Caco-2 (cell line): Measurements from ENCODE around the gene UNC13C. TPM values are rescaled to one million over a fixed set of nuclear protein-coding genes. Genes with fewer than 3 reads are reported as not detected.

Experiments used
- BruUV-seq: library from RNA; stranded (reverse); fragments of 400-500 nt; replicated peaks from 2 replicates; lab custom pipeline; 2021; lab: Mats Ljungman, UMichigan
- CTCF ChIA-PET: fragments of 300-600 bp; sonication (Branson Sonifier 250); formaldehyde crosslinking; loops from one replicate; lab custom pipeline; 2022; ENCODE audit warnings: antibody characterized with exemption; lab: Charles Lee
- POLR2A ChIA-PET: fragments of 300-600 bp; sonication (Branson Sonifier 250); formaldehyde crosslinking; loops from one replicate; lab custom pipeline; 2022; ENCODE audit warnings: antibody characterized with exemption; lab: Charles Lee
- DNase-seq, 2 experiments: peaks; one replicate each; pipeline versions ENCODE4 v3.0.0 to v3.0.0-alpha.2; 2020 to 2022
- H3K27me3 ChIP-seq: replicated peaks from 2 replicates; pipeline ENCODE4 v1.6.0; 2011; ENCODE audit warnings: low read length; ENCODE audit not compliant: control insufficient read depth, insufficient read depth
- H3K36me3 ChIP-seq: 2 replicates; pipeline ENCODE4 v1.5.1; 2011; ENCODE audit warnings: low read length; ENCODE audit not compliant: control insufficient read depth, insufficient read depth
- H3K4me1 ChIP-seq: fragments of 250-450 bp; sonication (Bioruptor Pico); 2 replicates; pipeline ENCODE4 v1.5.1; 2020; ENCODE audit warnings: mild to moderate bottlenecking
- H3K4me3 ChIP-seq: 2 replicates; pipeline ENCODE4 v1.5.1; 2011; ENCODE audit warnings: low read depth, mild to moderate bottlenecking, control low read depth, low read length
- H3K9me3 ChIP-seq: fragments of 250-450 bp; sonication (Bioruptor Pico); 2 replicates; pipeline ENCODE4 v1.5.1; 2020; ENCODE audit warnings: mild to moderate bottlenecking, moderate library complexity
- H3K27ac Mint-ChIP-seq: one replicate; pipeline ENCODE4 v1.8.0; 2022; ENCODE audit warnings: mixed read lengths; ENCODE audit not compliant: unreplicated experiment
- H3K27me3 Mint-ChIP-seq: one replicate; pipeline ENCODE4 v1.8.0; 2022; ENCODE audit warnings: mixed read lengths; ENCODE audit not compliant: insufficient read depth, unreplicated experiment
- H3K36me3 Mint-ChIP-seq: one replicate; pipeline ENCODE4 v1.8.0; 2022; ENCODE audit warnings: mild to moderate bottlenecking, mixed read lengths; ENCODE audit not compliant: insufficient read depth, unreplicated experiment
- H3K4me1 Mint-ChIP-seq: one replicate; pipeline ENCODE4 v1.8.0; 2022; ENCODE audit warnings: low read depth, mixed read lengths; ENCODE audit not compliant: unreplicated experiment
- H3K4me3 Mint-ChIP-seq: one replicate; pipeline ENCODE4 v1.8.0; 2022; ENCODE audit warnings: mild to moderate bottlenecking, moderate library complexity, mixed read lengths; ENCODE audit not compliant: unreplicated experiment
- H3K9me3 Mint-ChIP-seq: one replicate; pipeline ENCODE4 v1.8.0; 2022; ENCODE audit warnings: mixed read lengths; ENCODE audit not compliant: unreplicated experiment
- intact Hi-C: fragments of 100-400 bp; cut with micrococcal nuclease; formaldehyde crosslinking; loops from one replicate; pipeline ENCODE4 v1.10.0; 2022; ENCODE audit not compliant: unreplicated experiment
- total RNA-seq: library from RNA; stranded (reverse); gene quantifications from 2 replicates; pipeline ENCODE4 v1.2.3, GENCODE V29; 2022
- TF ChIP-seq, protein P1 (sequence below), 2 experiments: fragments of 200-600 bp in 1 of 2; IDR thresholded peaks; 1 replicate in 1 of 2; 2 replicates in 1 of 2; pipeline versions ENCODE4 v1.5.1 to v1.8.0; 2011 to 2022; ENCODE audit warnings: antibody characterized with exemption in 1 of 2, control low read depth in 1 of 2, inconsistent platforms in 1 of 2, low read depth in 1 of 2, low read length in 1 of 2, mild to moderate bottlenecking in 1 of 2, moderate library complexity in 1 of 2; ENCODE audit not compliant: insufficient read depth in 1 of 2, severe bottlenecking in 1 of 2, unreplicated experiment in 1 of 2

The UNC13C gene
- total RNA-seq, 1 experiment from 2014 or later = 2.9 TPM

DNA sequence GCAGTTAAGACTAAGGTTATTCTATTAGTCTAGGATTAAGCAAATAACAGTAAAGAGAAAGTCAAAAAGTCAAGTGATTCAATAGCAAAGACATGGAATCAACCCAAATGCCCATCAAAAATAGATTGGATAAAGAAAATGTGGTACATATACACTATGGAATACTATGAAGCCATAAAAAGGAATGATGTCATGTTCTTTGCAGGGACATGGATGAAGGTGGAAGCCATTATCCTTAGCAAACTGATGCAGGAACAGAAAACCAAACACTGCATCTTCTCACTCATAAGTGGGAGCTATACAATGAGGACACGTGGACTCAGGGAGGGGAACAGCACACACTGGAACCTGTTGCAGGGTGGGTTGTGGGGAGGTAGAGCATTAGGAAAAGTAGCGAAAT lies 29.0 kb downstream of the UNC13C start:
- Histone ChIP-seq H3K4me3 (no peak overlapping the region), H3K36me3 (no peaks in the 10 kb centered on the region), H3K4me1 (no peaks in the 10 kb centered on the region), H3K9me3 (no peaks in the 10 kb centered on the region), H3K27me3 (no peaks in the 10 kb centered on the region)
- no peak overlapping the region for H3K4me3 Mint-ChIP-seq
- H3K36me3 Mint-ChIP-seq = peaks cover 4% of the 10 kb centered on the region
- intact Hi-C loops = no loop called here
- TF ChIP-seq, protein P1, sequence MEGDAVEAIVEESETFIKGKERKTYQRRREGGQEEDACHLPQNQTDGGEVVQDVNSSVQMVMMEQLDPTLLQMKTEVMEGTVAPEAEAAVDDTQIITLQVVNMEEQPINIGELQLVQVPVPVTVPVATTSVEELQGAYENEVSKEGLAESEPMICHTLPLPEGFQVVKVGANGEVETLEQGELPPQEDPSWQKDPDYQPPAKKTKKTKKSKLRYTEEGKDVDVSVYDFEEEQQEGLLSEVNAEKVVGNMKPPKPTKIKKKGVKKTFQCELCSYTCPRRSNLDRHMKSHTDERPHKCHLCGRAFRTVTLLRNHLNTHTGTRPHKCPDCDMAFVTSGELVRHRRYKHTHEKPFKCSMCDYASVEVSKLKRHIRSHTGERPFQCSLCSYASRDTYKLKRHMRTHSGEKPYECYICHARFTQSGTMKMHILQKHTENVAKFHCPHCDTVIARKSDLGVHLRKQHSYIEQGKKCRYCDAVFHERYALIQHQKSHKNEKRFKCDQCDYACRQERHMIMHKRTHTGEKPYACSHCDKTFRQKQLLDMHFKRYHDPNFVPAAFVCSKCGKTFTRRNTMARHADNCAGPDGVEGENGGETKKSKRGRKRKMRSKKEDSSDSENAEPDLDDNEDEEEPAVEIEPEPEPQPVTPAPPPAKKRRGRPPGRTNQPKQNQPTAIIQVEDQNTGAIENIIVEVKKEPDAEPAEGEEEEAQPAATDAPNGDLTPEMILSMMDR (IDR thresholded peaks at IDR 0.05; ENCODE audit: insufficient read depth in 1 of 2, low read depth in 1 of 2, low read length in 1 of 2, severe bottlenecking in 1 of 2, unreplicated experiment in 1 of 2) = no peak
- ChIA-PET POLR2A (no interaction called here), CTCF (no interaction called here)
- H3K4me1 Mint-ChIP-seq = peaks cover 6% of the 10 kb centered on the region
- DNase-seq = no peak
- no peaks in the 10 kb centered on the region for H3K9me3 Mint-ChIP-seq
- no peak overlapping the region for H3K27ac Mint-ChIP-seq
- no peaks in the 10 kb centered on the region for H3K27me3 Mint-ChIP-seq
- no TSS peak for BruUV-seq

DNA sequence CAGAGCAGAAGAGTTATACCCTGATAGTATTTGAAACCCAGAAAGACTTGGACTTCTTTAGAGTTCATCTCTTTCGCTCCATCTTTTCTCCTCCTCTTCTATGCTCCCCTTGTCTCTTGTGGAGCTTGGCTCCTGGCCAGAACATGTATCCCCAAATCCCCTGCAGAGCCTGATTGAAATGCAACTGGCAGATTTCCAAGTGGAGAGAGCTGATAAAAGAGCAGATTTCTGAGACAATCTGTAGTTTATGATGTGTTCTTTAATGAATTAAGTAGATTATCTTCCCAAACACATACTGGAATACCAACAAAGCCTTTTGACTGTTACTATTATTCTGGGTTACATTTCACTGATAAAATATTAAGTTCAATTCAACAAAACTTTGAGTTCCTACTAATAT lies 33.4 kb downstream of the UNC13C start:
- Histone ChIP-seq H3K4me1 (no peaks in the 10 kb centered on the region), H3K4me3 (no peak overlapping the region), H3K27me3 (no peaks in the 10 kb centered on the region), H3K9me3 (no peaks in the 10 kb centered on the region), H3K36me3 (no peaks in the 10 kb centered on the region)
- H3K27me3 Mint-ChIP-seq = no peaks in the 10 kb centered on the region
- TF ChIP-seq, protein P1 (IDR thresholded peaks at IDR 0.05; ENCODE audit: insufficient read depth in 1 of 2, low read depth in 1 of 2, low read length in 1 of 2, severe bottlenecking in 1 of 2, unreplicated experiment in 1 of 2) = no peak
- H3K36me3 Mint-ChIP-seq = peaks cover 4% of the 10 kb centered on the region
- no peak overlapping the region for H3K27ac Mint-ChIP-seq
- no TSS peak for BruUV-seq
- ChIA-PET POLR2A (no interaction called here), CTCF (no interaction called here)
- no peak overlapping the region for H3K4me3 Mint-ChIP-seq
- intact Hi-C loops = no loop called here
- H3K4me1 Mint-ChIP-seq = no peaks in the 10 kb centered on the region
- no peak for DNase-seq
- H3K9me3 Mint-ChIP-seq = no peaks in the 10 kb centered on the region

DNA sequence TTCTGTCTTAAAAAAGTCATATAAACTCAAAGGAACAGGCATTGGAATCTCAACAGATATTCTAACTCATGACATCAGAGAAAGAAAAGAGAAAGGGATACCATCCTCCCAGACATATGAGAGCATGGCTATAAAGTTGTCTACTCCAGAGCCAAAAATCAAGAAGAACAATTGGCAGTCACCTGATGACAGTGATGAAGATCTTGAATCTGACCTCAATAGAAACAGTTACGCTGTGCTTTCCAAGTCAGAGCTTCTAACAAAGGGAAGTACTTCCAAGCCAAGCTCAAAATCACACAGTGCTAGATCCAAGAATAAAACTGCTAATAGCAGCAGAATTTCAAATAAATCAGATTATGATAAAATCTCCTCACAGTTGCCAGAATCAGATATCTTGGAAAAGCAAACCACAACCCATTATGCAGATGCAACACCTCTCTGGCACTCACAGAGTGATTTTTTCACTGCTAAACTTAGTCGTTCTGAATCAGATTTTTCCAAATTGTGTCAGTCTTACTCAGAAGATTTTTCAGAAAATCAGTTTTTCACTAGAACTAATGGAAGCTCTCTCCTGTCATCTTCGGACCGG lies 35.9 kb downstream of the UNC13C start:
- Mint-ChIP-seq H3K9me3 (no peaks in the 10 kb centered on the region), H3K27ac (no peak overlapping the region), H3K4me1 (no peaks in the 10 kb centered on the region), H3K4me3 (no peak overlapping the region), H3K36me3 (peaks cover 4% of the 10 kb centered on the region), H3K27me3 (no peaks in the 10 kb centered on the region)
- Histone ChIP-seq H3K36me3 (no peaks in the 10 kb centered on the region), H3K4me3 (no peak overlapping the region), H3K9me3 (no peaks in the 10 kb centered on the region), H3K27me3 (no peaks in the 10 kb centered on the region), H3K4me1 (no peaks in the 10 kb centered on the region)
- CTCF ChIA-PET = no interaction called here
- TSS peak; percentile 33 for BruUV-seq
- intact Hi-C loops = no loop called here
- TF ChIP-seq, protein P1 (IDR thresholded peaks at IDR 0.05; ENCODE audit: insufficient read depth in 1 of 2, low read depth in 1 of 2, low read length in 1 of 2, severe bottlenecking in 1 of 2, unreplicated experiment in 1 of 2) = no peak
- no peak for DNase-seq
- POLR2A ChIA-PET = no interaction called here
